Measurements from ENCODE around the gene IL19.

Gene IL19

DNA sequence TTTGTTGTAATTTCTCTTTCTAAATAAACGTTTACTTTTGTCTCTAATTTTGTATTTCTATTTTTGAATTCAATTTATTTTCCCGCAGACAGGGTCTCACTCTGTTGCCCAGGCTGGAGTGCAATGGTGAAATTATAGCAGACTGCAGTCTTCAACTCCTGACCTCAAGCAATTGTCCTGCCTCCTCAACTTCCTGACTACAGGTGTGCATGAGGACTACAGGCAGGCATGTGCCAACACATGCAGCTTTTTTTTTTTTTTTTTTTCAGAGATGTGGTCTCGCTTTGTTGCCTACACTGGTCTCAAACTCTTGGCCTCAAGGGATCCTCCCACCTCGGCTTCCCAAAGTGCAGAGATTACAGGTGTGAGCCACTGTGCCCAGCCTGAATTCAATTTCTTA, 58.2 kb downstream of the IL19 start:
- Histone ChIP-seq H3K27me3 (ENCODE audit: control insufficient read depth in 1 of 2, insufficient read depth in 1 of 2, low read length in 2 of 2) (peaks cover 7 to 13% of the 10 kb centered on the region in 2 experiments), H3K27ac (ENCODE audit: low read length, poor library complexity, severe bottlenecking) (no peak overlapping the region), H2BK12ac (ENCODE audit: low read length in 2 of 2) (no peak overlapping the region), H2BK5ac (ENCODE audit: low read depth, low read length, poor library complexity, severe bottlenecking) (no peak overlapping the region), H2AK5ac (ENCODE audit: low read length, severe bottlenecking) (no peak overlapping the region), H4K91ac (ENCODE audit: low read length) (no peak overlapping the region), H4K8ac (ENCODE audit: low read length) (no peak overlapping the region), H3K79me1 (replicated peaks; ENCODE audit: low read length, poor library complexity, severe bottlenecking) (no peaks in the 10 kb centered on the region), H3K4me2 (ENCODE audit: low read length, poor library complexity, severe bottlenecking) (no peak overlapping the region), H3K14ac (ENCODE audit: low read length in 2 of 2) (no peak overlapping the region), H3K36me3 (ENCODE audit: control insufficient read depth in 1 of 2, insufficient read depth in 2 of 2, low read depth in 1 of 2, low read length in 2 of 2) (no peaks in the 10 kb centered on the region), H3K23ac (ENCODE audit: low read length in 2 of 2) (no peak overlapping the region), H2BK15ac (ENCODE audit: low read depth, poor library complexity, severe bottlenecking) (no peak overlapping the region), H3K4me1 (ENCODE audit: control insufficient read depth, insufficient read depth, low read depth, low read length) (peaks cover 2% of the 10 kb centered on the region), H3K9ac (ENCODE audit: low read length) (no peak overlapping the region), H2BK120ac (ENCODE audit: low read depth, low read length) (no peak overlapping the region), H3K18ac (ENCODE audit: low read depth in 1 of 2, low read length in 2 of 2) (no peak overlapping the region), H3K4me3 (ENCODE audit: insufficient read depth in 1 of 2, low read depth in 1 of 2, low read length in 2 of 2) (no peak overlapping the region), H2AFZ (ENCODE audit: low read depth, low read length) (no peak overlapping the region), H3K4ac (ENCODE audit: low read depth in 1 of 2, low read length in 2 of 2) (no peak overlapping the region), H3K9me3 (ENCODE audit: control insufficient read depth, low read length) (no peaks in the 10 kb centered on the region)
- 94% methylated on average over 3 of the region's 4 CpGs for WGBS
- DNase-seq, result no peak

DNA sequence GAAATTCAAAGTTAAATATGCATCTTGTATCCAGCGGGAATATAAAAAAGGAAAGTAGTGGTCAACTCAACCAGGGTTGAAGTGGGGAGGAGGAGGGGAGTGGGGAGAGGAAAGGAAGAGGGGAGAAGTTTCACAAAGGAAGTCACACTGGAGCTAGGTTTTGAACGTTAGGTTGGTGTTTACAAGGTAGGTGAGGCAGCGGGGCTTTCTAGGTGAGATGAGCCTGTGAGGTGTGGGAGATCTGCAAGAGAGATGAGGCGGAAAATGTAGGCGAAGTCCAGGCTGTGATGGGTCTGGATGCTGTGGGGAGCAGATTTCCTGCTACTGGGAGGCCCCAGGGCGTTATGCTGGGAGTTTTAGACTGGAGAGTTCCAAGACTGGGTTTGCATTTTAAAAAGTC, 58.7 kb downstream of the IL19 start:
- WGBS, result 79% methylated on average over 5 of the region's 6 CpGs
- Histone ChIP-seq H2BK15ac (ENCODE audit: low read depth, poor library complexity, severe bottlenecking) (no peak overlapping the region), H3K23ac (ENCODE audit: low read length in 2 of 2) (no peak overlapping the region), H3K9me3 (ENCODE audit: control insufficient read depth, low read length) (no peaks in the 10 kb centered on the region), H2AK5ac (ENCODE audit: low read length, severe bottlenecking) (no peak overlapping the region), H3K14ac (ENCODE audit: low read length in 2 of 2) (no peak overlapping the region), H3K79me1 (replicated peaks; ENCODE audit: low read length, poor library complexity, severe bottlenecking) (no peaks in the 10 kb centered on the region), H4K8ac (ENCODE audit: low read length) (no peak overlapping the region), H3K4ac (ENCODE audit: low read depth in 1 of 2, low read length in 2 of 2) (no peak overlapping the region), H2BK12ac (ENCODE audit: low read length in 2 of 2) (peak overlapping the region in 1 of 2 experiments; percentile 61), H2AFZ (ENCODE audit: low read depth, low read length) (no peak overlapping the region), H3K4me2 (ENCODE audit: low read length, poor library complexity, severe bottlenecking) (no peak overlapping the region), H3K4me1 (ENCODE audit: control insufficient read depth, insufficient read depth, low read depth, low read length) (peaks cover 2% of the 10 kb centered on the region), H2BK120ac (ENCODE audit: low read depth, low read length) (peak overlapping the region; percentile 38), H3K18ac (ENCODE audit: low read depth in 1 of 2, low read length in 2 of 2) (peak overlapping the region; percentile 6 to 59), H3K36me3 (ENCODE audit: control insufficient read depth in 1 of 2, insufficient read depth in 2 of 2, low read depth in 1 of 2, low read length in 2 of 2) (no peaks in the 10 kb centered on the region), H3K9ac (ENCODE audit: low read length) (no peak overlapping the region), H4K91ac (ENCODE audit: low read length) (no peak overlapping the region), H3K4me3 (ENCODE audit: insufficient read depth in 1 of 2, low read depth in 1 of 2, low read length in 2 of 2) (no peak overlapping the region), H3K27ac (ENCODE audit: low read length, poor library complexity, severe bottlenecking) (no peak overlapping the region), H2BK5ac (ENCODE audit: low read depth, low read length, poor library complexity, severe bottlenecking) (no peak overlapping the region), H3K27me3 (ENCODE audit: control insufficient read depth in 1 of 2, insufficient read depth in 1 of 2, low read length in 2 of 2) (peaks cover 12 to 13% of the 10 kb centered on the region in 2 experiments)
- no peak for DNase-seq

DNA sequence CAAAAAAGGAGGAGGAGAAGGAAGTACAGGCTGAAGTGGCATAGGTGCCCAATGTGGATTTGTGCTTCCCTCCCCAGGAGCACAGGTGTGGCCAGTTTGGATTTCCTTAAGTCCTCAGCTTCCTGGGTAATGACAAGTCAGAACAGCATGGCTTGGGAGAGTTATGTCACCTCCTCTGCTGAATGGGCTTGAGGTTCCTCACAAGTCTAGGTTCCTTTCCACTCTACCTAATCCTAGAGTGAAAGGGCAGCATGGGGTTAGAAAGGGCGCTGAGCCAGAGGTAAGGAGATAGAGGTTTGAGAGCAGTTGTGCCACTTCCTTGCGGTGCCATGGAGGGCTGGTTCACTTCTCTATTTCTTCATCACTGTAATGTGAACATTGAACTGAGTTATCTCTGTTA, 59.3 kb downstream of the IL19 start:
- Histone ChIP-seq H3K27me3 (ENCODE audit: control insufficient read depth in 1 of 2, insufficient read depth in 1 of 2, low read length in 2 of 2) (peaks cover 13 to 14% of the 10 kb centered on the region in 2 experiments), H3K23ac (ENCODE audit: low read length in 2 of 2) (no peak overlapping the region), H2AK5ac (ENCODE audit: low read length, severe bottlenecking) (no peak overlapping the region), H3K79me1 (replicated peaks; ENCODE audit: low read length, poor library complexity, severe bottlenecking) (no peaks in the 10 kb centered on the region), H4K91ac (ENCODE audit: low read length) (no peak overlapping the region), H3K4me1 (ENCODE audit: control insufficient read depth, insufficient read depth, low read depth, low read length) (peaks cover 2% of the 10 kb centered on the region), H3K9ac (ENCODE audit: low read length) (no peak overlapping the region), H2BK15ac (ENCODE audit: low read depth, poor library complexity, severe bottlenecking) (peak overlapping the region; percentile 15), H3K4ac (ENCODE audit: low read depth in 1 of 2, low read length in 2 of 2) (no peak overlapping the region), H3K14ac (ENCODE audit: low read length in 2 of 2) (no peak overlapping the region), H3K4me3 (ENCODE audit: insufficient read depth in 1 of 2, low read depth in 1 of 2, low read length in 2 of 2) (no peak overlapping the region), H4K8ac (ENCODE audit: low read length) (no peak overlapping the region), H2BK5ac (ENCODE audit: low read depth, low read length, poor library complexity, severe bottlenecking) (no peak overlapping the region), H2BK12ac (ENCODE audit: low read length in 2 of 2) (peak overlapping the region; percentile 4 to 61), H3K9me3 (ENCODE audit: control insufficient read depth, low read length) (no peaks in the 10 kb centered on the region), H3K4me2 (ENCODE audit: low read length, poor library complexity, severe bottlenecking) (no peak overlapping the region), H2AFZ (ENCODE audit: low read depth, low read length) (no peak overlapping the region), H3K27ac (ENCODE audit: low read length, poor library complexity, severe bottlenecking) (no peak overlapping the region), H3K18ac (ENCODE audit: low read depth in 1 of 2, low read length in 2 of 2) (peak overlapping the region; percentile 26 to 37), H2BK120ac (ENCODE audit: low read depth, low read length) (peak overlapping the region; percentile 38), H3K36me3 (ENCODE audit: control insufficient read depth in 1 of 2, insufficient read depth in 2 of 2, low read depth in 1 of 2, low read length in 2 of 2) (no peaks in the 10 kb centered on the region)
- DNase-seq, result no peak
- WGBS, result no CpG with 5 or more reads among the region's 2 CpGs

DNA sequence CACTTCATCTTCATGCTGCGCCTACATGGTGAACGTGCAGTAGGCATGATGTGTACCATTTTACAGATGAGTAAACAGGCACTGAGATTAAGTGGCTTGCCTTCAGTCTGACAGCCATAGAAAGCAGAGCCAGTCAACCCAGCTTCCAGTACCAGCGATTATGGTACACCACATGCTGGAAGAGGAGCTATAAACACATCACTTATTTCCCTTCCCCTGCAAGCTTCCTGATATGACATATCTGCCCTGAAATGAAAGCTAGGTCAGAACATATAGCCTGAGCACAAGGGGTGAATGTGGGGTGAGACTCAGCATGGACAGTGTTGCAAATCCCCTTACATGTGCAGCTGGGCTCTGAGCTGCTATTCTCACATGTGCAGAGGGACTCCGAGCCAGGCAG, 61.1 kb downstream of the IL19 start:
- no peak overlapping the region for H3K4me2 ChIP-seq (ENCODE audit: low read length, poor library complexity, severe bottlenecking)
- H3K27ac ChIP-seq (ENCODE audit: low read length, poor library complexity, severe bottlenecking), result no peak overlapping the region
- DNase-seq, result no peak
- H2AK5ac ChIP-seq (ENCODE audit: low read length, severe bottlenecking), result no peak overlapping the region
- no peak overlapping the region for H3K14ac ChIP-seq (ENCODE audit: low read length in 2 of 2)
- peak overlapping the region; percentile 30 to 37 for H3K18ac ChIP-seq (ENCODE audit: low read depth in 1 of 2, low read length in 2 of 2)
- no peak overlapping the region for H3K4me3 ChIP-seq (ENCODE audit: insufficient read depth in 1 of 2, low read depth in 1 of 2, low read length in 2 of 2)
- H2BK5ac ChIP-seq (ENCODE audit: low read depth, low read length, poor library complexity, severe bottlenecking), result no peak overlapping the region
- H2AFZ ChIP-seq (ENCODE audit: low read depth, low read length), result no peak overlapping the region
- H2BK120ac ChIP-seq (ENCODE audit: low read depth, low read length), result no peak overlapping the region
- H4K8ac ChIP-seq (ENCODE audit: low read length), result no peak overlapping the region
- H2BK15ac ChIP-seq (ENCODE audit: low read depth, poor library complexity, severe bottlenecking), result no peak overlapping the region
- H3K79me1 ChIP-seq (replicated peaks; ENCODE audit: low read length, poor library complexity, severe bottlenecking), result no peaks in the 10 kb centered on the region
- no peaks in the 10 kb centered on the region for H3K9me3 ChIP-seq (ENCODE audit: control insufficient read depth, low read length)
- H2BK12ac ChIP-seq (ENCODE audit: low read length in 2 of 2), result peak overlapping the region in 1 of 2 experiments; percentile 22
- no peaks in the 10 kb centered on the region for H3K4me1 ChIP-seq (ENCODE audit: control insufficient read depth, insufficient read depth, low read depth, low read length)
- WGBS, result 96% methylated on average over 3 of the region's 4 CpGs
- H3K4ac ChIP-seq (ENCODE audit: low read depth in 1 of 2, low read length in 2 of 2), result no peak overlapping the region
- no peaks in the 10 kb centered on the region for H3K36me3 ChIP-seq (ENCODE audit: control insufficient read depth in 1 of 2, insufficient read depth in 2 of 2, low read depth in 1 of 2, low read length in 2 of 2)
- H3K23ac ChIP-seq (ENCODE audit: low read length in 2 of 2), result no peak overlapping the region
- peaks cover 13 to 27% of the 10 kb centered on the region in 2 experiments for H3K27me3 ChIP-seq (ENCODE audit: control insufficient read depth in 1 of 2, insufficient read depth in 1 of 2, low read length in 2 of 2)
- no peak overlapping the region for H4K91ac ChIP-seq (ENCODE audit: low read length)
- no peak overlapping the region for H3K9ac ChIP-seq (ENCODE audit: low read length)
